ENCODE measurements around the gene ADAMTS10. TPM values are rescaled to one million over a fixed set of nuclear protein-coding genes. Genes with fewer than 3 reads are reported as not detected.
A peak's percentile ranks its signal among the peaks of the same experiment; 100 is the strongest.

Gene ADAMTS10
- total RNA-seq (2021), result 25.6 and 26.5 TPM in 2 replicates
- long read RNA-seq, partial matches to known transcripts, result 2 of 9 reads
- long read RNA-seq, other reads (novel, unspliced or antisense), result 7 of 9 reads

DNA sequence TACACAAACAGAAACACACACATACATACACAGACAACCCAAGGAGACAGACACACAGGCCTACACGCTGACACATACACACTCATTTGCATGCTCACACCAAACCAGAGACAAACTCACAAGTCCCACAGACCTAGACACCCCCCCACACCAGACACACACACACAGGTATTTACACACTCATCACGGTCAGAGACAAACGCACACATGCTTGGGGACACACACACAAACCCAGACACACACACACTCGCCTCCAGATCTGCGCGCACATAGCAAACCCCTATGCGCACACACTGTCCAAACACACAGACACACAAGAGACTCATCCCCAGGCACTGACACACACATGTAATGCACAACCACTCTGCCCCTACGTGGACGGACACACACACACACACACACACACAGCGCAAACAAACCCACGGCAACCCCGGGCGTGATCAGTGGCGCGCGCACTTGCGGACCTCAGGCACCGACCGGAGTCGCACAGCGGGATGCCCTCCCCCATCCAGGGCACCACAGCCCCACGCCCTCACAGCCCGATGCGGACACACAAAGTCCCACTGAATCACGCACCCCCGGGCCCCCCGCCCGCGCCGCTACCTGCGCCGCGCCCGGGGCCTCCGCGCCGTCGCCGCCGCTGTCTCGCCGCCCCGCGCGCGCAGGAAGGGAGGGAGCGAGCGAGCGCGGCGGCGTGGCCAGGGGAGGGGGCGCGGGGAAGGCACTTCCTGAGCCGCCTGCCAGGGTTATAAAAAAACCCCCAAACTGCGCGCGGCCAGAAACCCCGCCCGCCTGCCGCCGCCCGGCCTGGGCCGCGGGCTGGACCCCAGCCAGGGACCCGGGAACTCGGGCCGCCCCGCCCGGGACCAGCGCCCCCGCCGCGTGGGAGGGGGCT is at the start of gene ADAMTS10:
Gene ADAMTS10 (minus strand): TSS at position 675 of the 895 bp plus-strand sequence. CDS start 5,005 bp downstream, outside the sequence.
- peak within 1 kb of the TSS; percentile 41 for H3K18ac ChIP-seq (ENCODE audit: insufficient read length, low read depth, low read length)
- peak within 1 kb of the TSS; percentile 90 for H3K4me2 ChIP-seq (ENCODE audit: insufficient read depth, insufficient read length, low read length)
- H2BK5ac ChIP-seq (ENCODE audit: insufficient read length, low read length), result no peak within 1 kb of the TSS
- H3K79me1 ChIP-seq (ENCODE audit: insufficient read depth, low read depth, low read length, poor library complexity, severe bottlenecking), result no peaks in the 10 kb centered on the region
- Mint-ChIP-seq H3K27ac (peak within 1 kb of the TSS; percentile 89 to 97 (median 92)), H3K4me1 (peaks cover 33 to 47% of the 10 kb centered on the region in 2 experiments), H3K27me3 (ENCODE audit: low read depth) (no peaks in the 10 kb centered on the region), H3K36me3 (ENCODE audit: insufficient read depth in 1 of 3, low read depth in 3 of 3) (peaks cover 3 to 16% (median 10%) of the 10 kb centered on the region in 3 experiments; a peak in 6 of 7 replicates), H3K4me3 (peak within 1 kb of the TSS; percentile 88 to 93), H3K9me3 (no peaks in the 10 kb centered on the region; a peak in 2 of 5 replicates)
- peak within 1 kb of the TSS; percentile 40 for H3K9ac ChIP-seq (ENCODE audit: extremely low read depth, insufficient read length, low read length)
- H3K9me3 ChIP-seq (ENCODE audit: control insufficient read depth, low read depth, low read length), result no peaks in the 10 kb centered on the region
- no peak within 1 kb of the TSS for H3T11ph ChIP-seq (ENCODE audit: low read length)
- no peak within 1 kb of the TSS for H2AK5ac ChIP-seq (ENCODE audit: insufficient read length, low read length)
- H3K14ac ChIP-seq (ENCODE audit: insufficient read depth, low read length), result peak within 1 kb of the TSS; percentile 51; the same call in 1 of the 2 replicates
- H3K23ac ChIP-seq (ENCODE audit: insufficient read length, low read depth, low read length), result no peak within 1 kb of the TSS
- no peak within 1 kb of the TSS for H2BK120ac ChIP-seq (ENCODE audit: low read depth, low read length, poor library complexity, severe bottlenecking)
- peaks cover 8% of the 10 kb centered on the region for H3K23me2 ChIP-seq (ENCODE audit: insufficient read length, low read depth, low read length, poor library complexity, severe bottlenecking)
- H3K79me2 ChIP-seq (ENCODE audit: insufficient read depth, low read length), result no peaks in the 10 kb centered on the region
- H4K91ac ChIP-seq (ENCODE audit: insufficient read length, low read depth, low read length), result no peak within 1 kb of the TSS
- H4K8ac ChIP-seq (replicated peaks; ENCODE audit: insufficient read length, low read depth, low read length), result no peak within 1 kb of the TSS
- H2BK15ac ChIP-seq (ENCODE audit: low read depth, low read length), result no peak within 1 kb of the TSS
- peaks cover 6% of the 10 kb centered on the region for H3K4me1 ChIP-seq (ENCODE audit: insufficient read depth, low read length)
- no peak within 1 kb of the TSS for H2AFZ ChIP-seq (ENCODE audit: low read length)
- DNase-seq, result peak; percentile 48
- no peaks in the 10 kb centered on the region for H4K20me1 ChIP-seq (ENCODE audit: control insufficient read depth, insufficient read depth, insufficient read length)
- WGBS (ENCODE audit: extremely low coverage, insufficient read length, low lambda C conversion rate), result no CpG with 5 or more reads among the region's 74 CpGs
- H2BK20ac ChIP-seq (ENCODE audit: low read depth, low read length, poor library complexity, severe bottlenecking), result no peak within 1 kb of the TSS
- H3K56ac ChIP-seq (ENCODE audit: insufficient read length, low read depth, low read length), result peak within 1 kb of the TSS; percentile 5
- H4K5ac ChIP-seq (ENCODE audit: insufficient read length, low read depth, low read length), result no peak within 1 kb of the TSS
- TF ChIP-seq CTCF (conservative IDR thresholded peaks at IDR 0.05), result no peak
- no peak within 1 kb of the TSS for H3K4ac ChIP-seq (ENCODE audit: low read depth, low read length)
- H3K27me3 ChIP-seq (ENCODE audit: insufficient read depth, low read length), result no peaks in the 10 kb centered on the region
- H3K27ac ChIP-seq (ENCODE audit: insufficient read length, low read depth, low read length), result peak within 1 kb of the TSS; percentile 2
- H2BK12ac ChIP-seq (ENCODE audit: insufficient read length, low read depth, low read length), result no peak within 1 kb of the TSS

Data from H9 (cell line).